ENCODE results near the gene TANGO6. TPM values are rescaled to one million over a fixed set of nuclear protein-coding genes. Genes with fewer than 3 reads are reported as not detected.
A peak's percentile ranks its signal among the peaks of the same experiment; 100 is the strongest.

The TANGO6 gene
- polyA plus RNA-seq, 1 donor (not counting 4 experiments of a cell fraction or from before 2014, with no cell fraction given) = 13.1 TPM

DNA sequence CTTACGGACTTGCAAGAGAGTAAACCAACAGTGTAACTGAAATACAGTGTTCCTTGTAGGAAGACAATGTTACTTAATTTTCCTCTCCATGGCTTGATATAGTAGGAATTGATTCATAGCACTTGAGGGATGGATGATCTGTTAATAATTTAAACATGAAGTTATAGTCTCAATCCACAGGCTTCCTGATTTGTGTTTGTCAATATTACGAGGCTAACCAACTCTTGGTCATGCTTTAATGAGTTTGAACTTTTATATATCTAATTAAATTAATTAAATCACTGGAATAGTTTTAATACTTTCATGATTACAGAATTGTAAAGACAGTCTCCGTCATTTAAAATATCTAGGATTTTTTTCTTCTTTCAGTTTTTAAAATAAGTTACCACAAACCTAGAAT lies 150.1 kb downstream of the TANGO6 start:
- no peaks in the 10 kb centered on the region for H3K27me3 ChIP-seq (ENCODE audit: control insufficient read depth, extremely low read depth, insufficient read depth, low read length)
- H2AFZ ChIP-seq (ENCODE audit: control insufficient read depth, low read length) = no peak overlapping the region
- H3K79me2 ChIP-seq (ENCODE audit: control insufficient read depth, insufficient read depth, low read length) = no peaks in the 10 kb centered on the region
- peak overlapping the region; percentile 26 for H3K9ac ChIP-seq (ENCODE audit: control insufficient read depth, extremely low read depth, insufficient read depth, low read length)
- TF ChIP-seq EZH2 (IDR thresholded peaks at IDR 0.05; ENCODE audit: low read length) = no peak
- TF ChIP-seq, protein P1, sequence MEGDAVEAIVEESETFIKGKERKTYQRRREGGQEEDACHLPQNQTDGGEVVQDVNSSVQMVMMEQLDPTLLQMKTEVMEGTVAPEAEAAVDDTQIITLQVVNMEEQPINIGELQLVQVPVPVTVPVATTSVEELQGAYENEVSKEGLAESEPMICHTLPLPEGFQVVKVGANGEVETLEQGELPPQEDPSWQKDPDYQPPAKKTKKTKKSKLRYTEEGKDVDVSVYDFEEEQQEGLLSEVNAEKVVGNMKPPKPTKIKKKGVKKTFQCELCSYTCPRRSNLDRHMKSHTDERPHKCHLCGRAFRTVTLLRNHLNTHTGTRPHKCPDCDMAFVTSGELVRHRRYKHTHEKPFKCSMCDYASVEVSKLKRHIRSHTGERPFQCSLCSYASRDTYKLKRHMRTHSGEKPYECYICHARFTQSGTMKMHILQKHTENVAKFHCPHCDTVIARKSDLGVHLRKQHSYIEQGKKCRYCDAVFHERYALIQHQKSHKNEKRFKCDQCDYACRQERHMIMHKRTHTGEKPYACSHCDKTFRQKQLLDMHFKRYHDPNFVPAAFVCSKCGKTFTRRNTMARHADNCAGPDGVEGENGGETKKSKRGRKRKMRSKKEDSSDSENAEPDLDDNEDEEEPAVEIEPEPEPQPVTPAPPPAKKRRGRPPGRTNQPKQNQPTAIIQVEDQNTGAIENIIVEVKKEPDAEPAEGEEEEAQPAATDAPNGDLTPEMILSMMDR (optimal IDR thresholded peaks at IDR 0.05 in 1 of 3, IDR thresholded peaks at IDR 0.05 in 1 of 3, conservative IDR thresholded peaks at IDR 0.05 in 1 of 3; ENCODE audit: extremely low read depth in 1 of 3, insufficient read depth in 2 of 3, low read length in 3 of 3) = no peak
- peak overlapping the region; percentile 80 for H3K27ac ChIP-seq (ENCODE audit: control insufficient read depth, insufficient read depth, low read length)
- H4K20me1 ChIP-seq (ENCODE audit: control insufficient read depth, extremely low read depth, insufficient read depth, low read length) = no peaks in the 10 kb centered on the region
- dilution Hi-C loops (cut with MboI; ENCODE audit: extremely low pct_ligation_motif_present, low sequenced_read_pairs) = no loop called here
- H3K4me2 ChIP-seq (ENCODE audit: control insufficient read depth, extremely low read depth, insufficient read depth, low read depth, low read length) = peak overlapping the region; percentile 77
- no peak for FAIRE-seq
- H3K4me1 ChIP-seq (ENCODE audit: control insufficient read depth, extremely low read depth, insufficient read depth, low read length) = peaks cover 74% of the 10 kb centered on the region
- no peak for DNase-seq (ENCODE audit: low read depth, low spot score)
- H3K9me1 ChIP-seq (ENCODE audit: control insufficient read depth, extremely low read depth, insufficient read depth, low read length) = no peaks in the 10 kb centered on the region
- no peaks in the 10 kb centered on the region for H3K36me3 ChIP-seq (ENCODE audit: control insufficient read depth in 2 of 2, extremely low read depth in 1 of 2, insufficient read depth in 2 of 2, low read length in 2 of 2)
- H3K4me3 ChIP-seq (ENCODE audit: control insufficient read depth in 2 of 3, extremely low read depth in 1 of 3, insufficient read depth in 2 of 3, low read depth in 1 of 3, low read length in 3 of 3) = peak overlapping the region in 1 of 3 experiments; percentile 17
- no peaks in the 10 kb centered on the region for H3K9me3 ChIP-seq (ENCODE audit: control insufficient read depth, low read depth, low read length)

DNA sequence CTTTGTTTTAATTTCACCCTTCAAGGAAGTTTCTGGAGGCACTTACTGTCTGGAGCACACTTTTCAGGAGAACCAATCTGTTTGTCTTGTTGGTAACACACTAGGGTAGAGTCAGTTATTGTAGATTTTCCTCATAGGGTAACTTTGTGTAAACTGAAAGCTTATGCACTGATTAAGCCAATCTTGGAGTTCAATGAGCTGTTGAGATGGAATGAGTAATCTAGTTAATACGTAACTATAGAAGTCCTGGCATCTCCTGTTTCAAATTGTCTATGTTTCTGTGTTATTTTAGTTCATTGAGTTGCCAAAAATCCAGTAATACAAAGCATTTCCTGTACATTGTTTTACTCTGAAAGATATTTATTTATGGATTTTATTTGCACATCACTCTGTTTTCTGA lies 150.6 kb downstream of the TANGO6 start:
- no peak overlapping the region for H3K4me3 ChIP-seq (ENCODE audit: control insufficient read depth in 2 of 3, extremely low read depth in 1 of 3, insufficient read depth in 2 of 3, low read depth in 1 of 3, low read length in 3 of 3)

More for the DNA sequence above, 150.6 kb downstream of the TANGO6 start:
- dilution Hi-C loops (cut with MboI; ENCODE audit: extremely low pct_ligation_motif_present, low sequenced_read_pairs) = no loop called here
- peak overlapping the region; percentile 56 for H3K9ac ChIP-seq (ENCODE audit: control insufficient read depth, extremely low read depth, insufficient read depth, low read length)
- FAIRE-seq = peak; percentile 71
- TF ChIP-seq, protein P1 (optimal IDR thresholded peaks at IDR 0.05 in 1 of 3, IDR thresholded peaks at IDR 0.05 in 1 of 3, conservative IDR thresholded peaks at IDR 0.05 in 1 of 3; ENCODE audit: extremely low read depth in 1 of 3, insufficient read depth in 2 of 3, low read length in 3 of 3) = no peak
- TF ChIP-seq EZH2 (IDR thresholded peaks at IDR 0.05; ENCODE audit: low read length) = no peak
- H3K9me1 ChIP-seq (ENCODE audit: control insufficient read depth, extremely low read depth, insufficient read depth, low read length) = no peaks in the 10 kb centered on the region
- peak overlapping the region; percentile 80 for H3K27ac ChIP-seq (ENCODE audit: control insufficient read depth, insufficient read depth, low read length)
- H3K27me3 ChIP-seq (ENCODE audit: control insufficient read depth, extremely low read depth, insufficient read depth, low read length) = no peaks in the 10 kb centered on the region
- peak; percentile 56 for DNase-seq (ENCODE audit: low read depth, low spot score)
- H3K36me3 ChIP-seq (ENCODE audit: control insufficient read depth in 2 of 2, extremely low read depth in 1 of 2, insufficient read depth in 2 of 2, low read length in 2 of 2) = no peaks in the 10 kb centered on the region
- no peaks in the 10 kb centered on the region for H3K79me2 ChIP-seq (ENCODE audit: control insufficient read depth, insufficient read depth, low read length)
- no peaks in the 10 kb centered on the region for H3K9me3 ChIP-seq (ENCODE audit: control insufficient read depth, low read depth, low read length)
- peaks cover 76% of the 10 kb centered on the region for H3K4me1 ChIP-seq (ENCODE audit: control insufficient read depth, extremely low read depth, insufficient read depth, low read length)
- H4K20me1 ChIP-seq (ENCODE audit: control insufficient read depth, extremely low read depth, insufficient read depth, low read length) = no peaks in the 10 kb centered on the region
- H2AFZ ChIP-seq (ENCODE audit: control insufficient read depth, low read length) = no peak overlapping the region
- H3K4me2 ChIP-seq (ENCODE audit: control insufficient read depth, extremely low read depth, insufficient read depth, low read depth, low read length) = peak overlapping the region; percentile 77

All from keratinocyte (primary cell).